Right lobe of liver (tissue), 4 donors: ENCODE measurements around the gene DYNC1I1.

Source experiments
- POLR2A ChIP-seq: fragments of 450-650 bp; IDR thresholded peaks from one replicate; pipeline ENCODE4 v1.6.1; 2017; ENCODE audit warnings: antibody characterized with exemption, mild to moderate bottlenecking
- TF ChIP-seq, protein P1 (sequence below), 4 donors: fragments of 200-600 bp in 3 of 4; fragments of 450-650 bp in 1 of 4; IDR thresholded peaks; one replicate each; pipeline versions ENCODE4 v1.5.1 to v1.8.0; 2016 to 2022; ENCODE audit warnings: antibody characterized with exemption in 4 of 4, mild to moderate bottlenecking in 2 of 4
- donor health status: DM: no; HTN: no; CAD: no.
- donor health status: DM: no; HTN: no; CAD: no.
- donor health status: DM: no; HTN: yes; CAD: no.

DNA sequence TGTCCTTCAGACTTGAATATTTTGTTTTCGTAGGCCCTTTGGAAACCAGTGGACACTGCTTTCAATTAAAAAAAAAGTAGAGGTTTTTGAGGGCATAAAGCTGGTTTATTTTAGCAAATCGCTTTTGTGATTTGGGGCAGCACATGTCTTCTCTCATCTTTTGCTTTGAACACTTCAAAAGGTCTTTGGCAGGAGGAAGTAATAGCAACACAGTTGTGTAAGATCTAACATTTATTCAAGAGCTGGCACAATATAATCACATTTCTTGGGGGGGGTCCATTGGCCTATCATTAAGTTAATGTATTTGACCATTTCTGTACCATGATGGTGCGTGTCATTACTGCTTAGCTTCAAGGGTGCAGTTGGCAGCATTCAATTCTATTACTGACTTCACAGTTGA, 42.4 kb downstream of the DYNC1I1 start:
- TF ChIP-seq, protein P1, sequence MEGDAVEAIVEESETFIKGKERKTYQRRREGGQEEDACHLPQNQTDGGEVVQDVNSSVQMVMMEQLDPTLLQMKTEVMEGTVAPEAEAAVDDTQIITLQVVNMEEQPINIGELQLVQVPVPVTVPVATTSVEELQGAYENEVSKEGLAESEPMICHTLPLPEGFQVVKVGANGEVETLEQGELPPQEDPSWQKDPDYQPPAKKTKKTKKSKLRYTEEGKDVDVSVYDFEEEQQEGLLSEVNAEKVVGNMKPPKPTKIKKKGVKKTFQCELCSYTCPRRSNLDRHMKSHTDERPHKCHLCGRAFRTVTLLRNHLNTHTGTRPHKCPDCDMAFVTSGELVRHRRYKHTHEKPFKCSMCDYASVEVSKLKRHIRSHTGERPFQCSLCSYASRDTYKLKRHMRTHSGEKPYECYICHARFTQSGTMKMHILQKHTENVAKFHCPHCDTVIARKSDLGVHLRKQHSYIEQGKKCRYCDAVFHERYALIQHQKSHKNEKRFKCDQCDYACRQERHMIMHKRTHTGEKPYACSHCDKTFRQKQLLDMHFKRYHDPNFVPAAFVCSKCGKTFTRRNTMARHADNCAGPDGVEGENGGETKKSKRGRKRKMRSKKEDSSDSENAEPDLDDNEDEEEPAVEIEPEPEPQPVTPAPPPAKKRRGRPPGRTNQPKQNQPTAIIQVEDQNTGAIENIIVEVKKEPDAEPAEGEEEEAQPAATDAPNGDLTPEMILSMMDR (IDR thresholded peaks at IDR 0.05) = no peak
- TF ChIP-seq POLR2A = no peak
